ENCODE results near the gene MESP2. TPM values are rescaled to one million over a fixed set of nuclear protein-coding genes. Genes with fewer than 3 reads are reported as not detected.

MESP2 gene
- total and polyA plus RNA-seq, 2 donors (not counting 1 experiment from before 2014, with no cell fraction given) = 0.99 TPM; not detected in 1

DNA sequence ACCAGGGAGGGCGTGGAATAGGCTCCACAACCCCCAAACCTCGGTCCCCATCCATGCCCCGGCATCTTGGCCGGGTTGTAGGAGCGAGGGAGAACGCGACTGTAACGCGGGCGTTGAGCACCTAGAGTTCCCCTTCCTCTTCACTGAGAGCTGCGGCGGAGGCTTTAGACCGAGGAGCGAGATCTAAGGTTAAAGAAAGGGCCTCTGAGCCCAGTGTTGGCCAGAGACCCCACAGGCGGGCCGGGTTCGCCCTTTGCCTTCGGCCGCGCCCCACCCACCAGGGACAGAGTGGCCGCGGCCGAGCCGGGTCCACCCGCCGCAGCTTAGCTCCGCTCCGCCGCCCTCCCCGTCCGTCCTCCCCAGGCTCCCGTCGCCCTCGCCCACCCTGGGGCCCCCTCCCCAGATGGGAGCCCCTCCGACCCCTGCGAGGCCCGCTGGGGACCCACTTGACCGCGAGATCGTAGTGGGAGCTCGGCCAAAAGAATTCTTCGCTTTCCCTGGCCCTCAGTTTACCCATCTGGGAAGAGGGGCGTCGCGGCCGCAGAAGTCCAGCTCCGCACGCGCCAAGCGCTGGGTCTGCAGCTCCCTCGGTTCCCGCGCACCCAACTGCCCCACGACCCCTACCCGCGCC is 38.1 kb downstream of the MESP2 start:
- H3K36me3 ChIP-seq (ENCODE audit: control insufficient read depth, insufficient read depth, low read length) = peaks cover 2% of the 10 kb centered on the region
- peaks cover 14% of the 10 kb centered on the region for H3K4me1 ChIP-seq (ENCODE audit: control insufficient read depth, extremely low read depth, insufficient read depth, low read length)
- peak overlapping the region; percentile 69 for H3K4me2 ChIP-seq (ENCODE audit: extremely low read depth, insufficient read depth, low read length)
- H3K9me3 ChIP-seq (ENCODE audit: control insufficient read depth, insufficient read depth, low read depth, low read length) = no peaks in the 10 kb centered on the region
- no peak for DNase-seq (ENCODE audit: low read depth in 2 of 2)
- TF ChIP-seq, protein P1, sequence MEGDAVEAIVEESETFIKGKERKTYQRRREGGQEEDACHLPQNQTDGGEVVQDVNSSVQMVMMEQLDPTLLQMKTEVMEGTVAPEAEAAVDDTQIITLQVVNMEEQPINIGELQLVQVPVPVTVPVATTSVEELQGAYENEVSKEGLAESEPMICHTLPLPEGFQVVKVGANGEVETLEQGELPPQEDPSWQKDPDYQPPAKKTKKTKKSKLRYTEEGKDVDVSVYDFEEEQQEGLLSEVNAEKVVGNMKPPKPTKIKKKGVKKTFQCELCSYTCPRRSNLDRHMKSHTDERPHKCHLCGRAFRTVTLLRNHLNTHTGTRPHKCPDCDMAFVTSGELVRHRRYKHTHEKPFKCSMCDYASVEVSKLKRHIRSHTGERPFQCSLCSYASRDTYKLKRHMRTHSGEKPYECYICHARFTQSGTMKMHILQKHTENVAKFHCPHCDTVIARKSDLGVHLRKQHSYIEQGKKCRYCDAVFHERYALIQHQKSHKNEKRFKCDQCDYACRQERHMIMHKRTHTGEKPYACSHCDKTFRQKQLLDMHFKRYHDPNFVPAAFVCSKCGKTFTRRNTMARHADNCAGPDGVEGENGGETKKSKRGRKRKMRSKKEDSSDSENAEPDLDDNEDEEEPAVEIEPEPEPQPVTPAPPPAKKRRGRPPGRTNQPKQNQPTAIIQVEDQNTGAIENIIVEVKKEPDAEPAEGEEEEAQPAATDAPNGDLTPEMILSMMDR (conservative IDR thresholded peaks at IDR 0.05 in 1 of 2, IDR thresholded peaks at IDR 0.05 in 1 of 2; ENCODE audit: low read depth in 1 of 2, low read length in 2 of 2) = no peak
- no peak for TF ChIP-seq EZH2 (IDR thresholded peaks at IDR 0.05; ENCODE audit: low read length, missing control alignments)
- no peaks in the 10 kb centered on the region for H4K20me1 ChIP-seq (ENCODE audit: control insufficient read depth, extremely low read depth, insufficient read depth, low read length)
- peaks cover 46% of the 10 kb centered on the region for H3K79me2 ChIP-seq (ENCODE audit: control insufficient read depth, insufficient read depth, low read length)
- H2AFZ ChIP-seq (ENCODE audit: low read length) = no peak overlapping the region
- H3K4me3 ChIP-seq (replicated peaks in 1 of 4; ENCODE audit: control extremely low read depth in 1 of 4, insufficient read depth in 1 of 4, low read depth in 3 of 4, low read length in 4 of 4) = peak overlapping the region; percentile 56 to 93 (median 72)
- H3K27me3 ChIP-seq (ENCODE audit: control insufficient read depth, insufficient read depth, low read length) = no peaks in the 10 kb centered on the region
- H3K9ac ChIP-seq (ENCODE audit: insufficient read depth, low read length) = peak overlapping the region; percentile 75
- peak overlapping the region; percentile 73 for H3K27ac ChIP-seq (ENCODE audit: insufficient read depth, low read length)

DNA sequence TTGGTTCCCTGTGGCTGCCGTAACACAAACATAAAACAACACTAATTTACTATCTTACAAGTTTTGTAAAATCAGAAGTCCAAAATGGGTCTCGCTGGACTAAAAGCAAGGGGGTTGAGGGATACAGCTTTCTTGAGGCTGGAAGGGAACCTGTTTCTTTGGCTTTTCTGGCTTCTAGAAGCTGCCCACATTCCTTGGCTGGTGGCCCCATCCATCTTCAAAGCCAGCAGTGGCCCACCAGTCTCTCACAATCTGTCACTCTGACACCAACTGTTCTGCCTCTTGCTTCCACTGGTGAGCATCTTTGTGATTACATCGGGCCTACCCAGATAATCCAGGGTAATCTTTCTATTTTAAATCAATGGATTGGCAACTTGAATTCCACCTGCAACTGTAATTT is 39.6 kb downstream of the MESP2 start:
- H3K27ac ChIP-seq (ENCODE audit: insufficient read depth, low read length) = no peak overlapping the region
- DNase-seq (ENCODE audit: low read depth in 2 of 2) = no peak
- no peak overlapping the region for H3K9ac ChIP-seq (ENCODE audit: insufficient read depth, low read length)
- H3K4me3 ChIP-seq (replicated peaks in 1 of 4; ENCODE audit: control extremely low read depth in 1 of 4, insufficient read depth in 1 of 4, low read depth in 3 of 4, low read length in 4 of 4) = no peak overlapping the region
- no peaks in the 10 kb centered on the region for H4K20me1 ChIP-seq (ENCODE audit: control insufficient read depth, extremely low read depth, insufficient read depth, low read length)
- peaks cover 35% of the 10 kb centered on the region for H3K79me2 ChIP-seq (ENCODE audit: control insufficient read depth, insufficient read depth, low read length)
- H3K9me3 ChIP-seq (ENCODE audit: control insufficient read depth, insufficient read depth, low read depth, low read length) = no peaks in the 10 kb centered on the region
- peaks cover 13% of the 10 kb centered on the region for H3K4me1 ChIP-seq (ENCODE audit: control insufficient read depth, extremely low read depth, insufficient read depth, low read length)
- H3K4me2 ChIP-seq (ENCODE audit: extremely low read depth, insufficient read depth, low read length) = no peak overlapping the region
- H2AFZ ChIP-seq (ENCODE audit: low read length) = no peak overlapping the region
- H3K27me3 ChIP-seq (ENCODE audit: control insufficient read depth, insufficient read depth, low read length) = no peaks in the 10 kb centered on the region
- TF ChIP-seq, protein P1 (conservative IDR thresholded peaks at IDR 0.05 in 1 of 2, IDR thresholded peaks at IDR 0.05 in 1 of 2; ENCODE audit: low read depth in 1 of 2, low read length in 2 of 2) = no peak
- no peak for TF ChIP-seq EZH2 (IDR thresholded peaks at IDR 0.05; ENCODE audit: low read length, missing control alignments)
- H3K36me3 ChIP-seq (ENCODE audit: control insufficient read depth, insufficient read depth, low read length) = peaks cover 2% of the 10 kb centered on the region

DNA sequence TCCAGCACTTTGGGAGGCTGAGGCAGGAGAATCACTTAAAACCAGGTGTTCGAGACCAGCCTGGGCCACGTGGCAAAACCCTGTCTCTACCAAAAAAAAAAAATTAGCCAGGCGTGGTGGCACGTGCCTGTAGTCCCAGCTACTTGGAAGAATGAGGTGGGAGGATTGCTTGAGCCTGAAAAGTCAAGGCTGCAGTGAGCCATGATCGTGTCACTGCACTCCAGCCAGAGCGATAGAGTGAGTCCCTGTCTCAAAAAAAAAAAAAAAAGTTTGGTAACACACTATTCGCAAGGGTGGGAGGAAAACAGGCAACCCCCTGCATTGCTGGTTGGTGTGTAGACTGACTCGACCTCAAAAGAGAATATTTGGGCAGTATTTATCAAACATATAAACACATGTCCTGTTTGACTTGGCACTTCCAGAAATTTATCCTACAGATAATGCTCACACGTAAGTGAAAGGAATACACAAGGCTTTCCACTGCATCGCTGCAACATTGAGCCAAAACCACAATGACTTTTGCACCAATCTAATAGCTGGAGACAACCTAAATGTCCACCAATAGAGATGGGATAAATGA is 41.7 kb downstream of the MESP2 start:
- peaks cover 17% of the 10 kb centered on the region for H3K79me2 ChIP-seq (ENCODE audit: control insufficient read depth, insufficient read depth, low read length)
- H3K9me3 ChIP-seq (ENCODE audit: control insufficient read depth, insufficient read depth, low read depth, low read length) = no peaks in the 10 kb centered on the region
- H3K36me3 ChIP-seq (ENCODE audit: control insufficient read depth, insufficient read depth, low read length) = no peaks in the 10 kb centered on the region
- no peak overlapping the region for H3K9ac ChIP-seq (ENCODE audit: insufficient read depth, low read length)
- no peak overlapping the region for H2AFZ ChIP-seq (ENCODE audit: low read length)
- H3K27me3 ChIP-seq (ENCODE audit: control insufficient read depth, insufficient read depth, low read length) = no peaks in the 10 kb centered on the region
- no peak for TF ChIP-seq EZH2 (IDR thresholded peaks at IDR 0.05; ENCODE audit: low read length, missing control alignments)
- TF ChIP-seq, protein P1 (conservative IDR thresholded peaks at IDR 0.05 in 1 of 2, IDR thresholded peaks at IDR 0.05 in 1 of 2; ENCODE audit: low read depth in 1 of 2, low read length in 2 of 2) = no peak
- H3K4me1 ChIP-seq (ENCODE audit: control insufficient read depth, extremely low read depth, insufficient read depth, low read length) = peaks cover 22% of the 10 kb centered on the region
- peak overlapping the region; percentile 21 for H3K4me2 ChIP-seq (ENCODE audit: extremely low read depth, insufficient read depth, low read length)
- DNase-seq (ENCODE audit: low read depth in 2 of 2) = peak; percentile 47 to 57
- H3K4me3 ChIP-seq (replicated peaks in 1 of 4; ENCODE audit: control extremely low read depth in 1 of 4, insufficient read depth in 1 of 4, low read depth in 3 of 4, low read length in 4 of 4) = no peak overlapping the region
- no peak overlapping the region for H3K27ac ChIP-seq (ENCODE audit: insufficient read depth, low read length)
- H4K20me1 ChIP-seq (ENCODE audit: control insufficient read depth, extremely low read depth, insufficient read depth, low read length) = no peaks in the 10 kb centered on the region
